ENCODE results near the gene BASP1.
A peak's percentile ranks its signal among the peaks of the same experiment; 100 is the strongest.

The BASP1 gene

GRCh38 chr5:17257705-17258273 is 40.4 kb downstream of the BASP1 start:
- no peak for DNase-seq

GRCh38 chr5:17258431-17258830 is 41.0 kb downstream of the BASP1 start:
- no peak for DNase-seq

- DNase-seq, result peak; percentile 7
These were observed 41.6 kb downstream of the BASP1 start for GRCh38 chr5:17259012-17259411.

- peak; percentile 95 for DNase-seq
These were observed 42.3 kb downstream of the BASP1 start for GRCh38 chr5:17259630-17260257.

- DNase-seq, result peak; percentile 73
These were observed 43.1 kb downstream of the BASP1 start for GRCh38 chr5:17260549-17260948.

GRCh38 chr5:17261075-17261474 is 43.6 kb downstream of the BASP1 start:
- DNase-seq, result peak; percentile 16

- no peak for DNase-seq
These were observed 47.6 kb downstream of the BASP1 start for GRCh38 chr5:17265041-17265440.

GRCh38 chr5:17267106-17267505 is 49.7 kb downstream of the BASP1 start:
- no peak for DNase-seq

GRCh38 chr5:17269201-17269600 is 51.8 kb downstream of the BASP1 start:
- DNase-seq, result peak; percentile 69

- no peak for DNase-seq
These were observed 54.7 kb downstream of the BASP1 start for GRCh38 chr5:17272111-17272510.

- DNase-seq, result no peak
These were observed 58.1 kb downstream of the BASP1 start for GRCh38 chr5:17275289-17276158.

- no peak for DNase-seq
These were observed 59.0 kb downstream of the BASP1 start for GRCh38 chr5:17276445-17276844.

- no peak for DNase-seq
These were observed 60.5 kb downstream of the BASP1 start for GRCh38 chr5:17277907-17278306.

GRCh38 chr5:17278931-17279330 is 61.5 kb downstream of the BASP1 start:
- DNase-seq, result no peak

- no peak for DNase-seq
These were observed 62.1 kb downstream of the BASP1 start for GRCh38 chr5:17279487-17279886.

GRCh38 chr5:17282283-17283120 is 65.1 kb downstream of the BASP1 start:
- DNase-seq, result no peak

- DNase-seq, result no peak
These were observed 65.6 kb downstream of the BASP1 start for GRCh38 chr5:17283121-17283415.

GRCh38 chr5:17287501-17288155 is 70.2 kb downstream of the BASP1 start:
- DNase-seq, result no peak

GRCh38 chr5:17288570-17288969 is 71.1 kb downstream of the BASP1 start:
- DNase-seq, result no peak

GRCh38 chr5:17289681-17290539 is 72.5 kb downstream of the BASP1 start:
- no peak for DNase-seq

GRCh38 chr5:17290540-17290974 is 73.1 kb downstream of the BASP1 start:
- no peak for DNase-seq
